SK-N-SH treated with all-trans-retinoic acid at 6 μM for 48 hours (cell line): Measurements from ENCODE around the gene NKD1.

Experiments
- ATAC-seq: fragments of 200-7000 bp; cut with Tn5 transposase; 3 replicates; pipeline ENCODE4 v1.9.1; 2020; ENCODE audit warnings: mild to moderate bottlenecking, moderate library complexity
- ARNTL ChIP-seq: fragments of 450-650 bp; formaldehyde crosslinking; IDR thresholded peaks from 2 replicates; pipeline ENCODE4 v1.5.0; 2020; ENCODE audit warnings: low read depth, mild to moderate bottlenecking, moderate library complexity, borderline replicate concordance
- BACH2 ChIP-seq: fragments of 250-450 bp; sonication (Bioruptor Pico); IDR thresholded peaks from 2 replicates; pipeline ENCODE4 v1.9.0; 2021; ENCODE audit warnings: mild to moderate bottlenecking, borderline replicate concordance
- CSDC2 ChIP-seq: fragments of 250-450 bp; sonication (Bioruptor Pico); IDR thresholded peaks from 2 replicates; pipeline ENCODE4 v1.5.0; 2020; ENCODE audit warnings: mild to moderate bottlenecking, moderate library complexity
- ESRRG ChIP-seq: fragments of 250-450 bp; sonication (Bioruptor Pico); IDR thresholded peaks from 2 replicates; pipeline ENCODE4 v1.6.1; 2021; ENCODE audit warnings: mild to moderate bottlenecking
- GLIS3 ChIP-seq: fragments of 250-450 bp; sonication (Bioruptor Pico); IDR thresholded peaks from 2 replicates; pipeline ENCODE4 v1.5.0; 2020; ENCODE audit warnings: mild to moderate bottlenecking, moderate library complexity
- ISL1 ChIP-seq: fragments of 250-450 bp; sonication (Bioruptor Pico); IDR thresholded peaks from 2 replicates; pipeline ENCODE4 v2.1.2; 2022; ENCODE audit warnings: mild to moderate bottlenecking, moderate library complexity
- OSR1 ChIP-seq: fragments of 250-450 bp; sonication (Bioruptor Pico); IDR thresholded peaks from 2 replicates; pipeline ENCODE4 v1.8.0; 2022; ENCODE audit warnings: moderate library complexity, mild to moderate bottlenecking, inconsistent platforms
- PPARA ChIP-seq: fragments of 250-450 bp; sonication (Bioruptor Pico); IDR thresholded peaks from 2 replicates; pipeline ENCODE4 v1.5.0; 2020; ENCODE audit warnings: mild to moderate bottlenecking, borderline replicate concordance
- RARB ChIP-seq: fragments of 250-450 bp; sonication (Bioruptor Pico); IDR thresholded peaks from 2 replicates; pipeline ENCODE4 v1.8.0; 2021; ENCODE audit warnings: mild to moderate bottlenecking, moderate library complexity
- TCF4 ChIP-seq: fragments of 250-450 bp; sonication (Bioruptor Pico); IDR thresholded peaks from 2 replicates; pipeline ENCODE4 v1.8.0; 2021; ENCODE audit warnings: mild to moderate bottlenecking, moderate library complexity, borderline replicate concordance
- TOX ChIP-seq: fragments of 250-450 bp; sonication (Bioruptor Pico); IDR thresholded peaks from 2 replicates; pipeline ENCODE4 v1.8.0; 2021; ENCODE audit warnings: mild to moderate bottlenecking, moderate library complexity, borderline replicate concordance
- ZC3H10 ChIP-seq: fragments of 250-450 bp; sonication (Bioruptor Pico); IDR thresholded peaks from 2 replicates; pipeline ENCODE4 v1.5.1; 2021; ENCODE audit warnings: mild to moderate bottlenecking, moderate library complexity
- ZFP3 ChIP-seq: fragments of 250-450 bp; sonication (Bioruptor Pico); IDR thresholded peaks from 2 replicates; pipeline ENCODE4 v1.5.0; 2020; ENCODE audit warnings: mild to moderate bottlenecking, moderate library complexity
- ZFP30 ChIP-seq: fragments of 450-650 bp; formaldehyde crosslinking; IDR thresholded peaks from 2 replicates; pipeline ENCODE4 v1.5.0; 2022; ENCODE audit warnings: mild to moderate bottlenecking, moderate library complexity
- ZNF565 ChIP-seq: fragments of 450-650 bp; formaldehyde crosslinking; conservative IDR thresholded peaks from 2 replicates; pipeline ENCODE4 v1.5.0; 2020; ENCODE audit warnings: low read depth, mild to moderate bottlenecking, moderate library complexity
- ZNF8 ChIP-seq: fragments of 450-650 bp; formaldehyde crosslinking; IDR thresholded peaks from 2 replicates; pipeline ENCODE4 v1.5.0; 2020; ENCODE audit warnings: mild to moderate bottlenecking, moderate library complexity
- TF ChIP-seq, protein P1 (sequence below): fragments of 250-450 bp; sonication (Bioruptor Pico); IDR thresholded peaks from 2 replicates; pipeline ENCODE4 v1.5.0; 2020; ENCODE audit warnings: mild to moderate bottlenecking, moderate library complexity
- TF ChIP-seq, protein P2 (sequence below): fragments of 250-450 bp; sonication (Bioruptor Pico); IDR thresholded peaks from 2 replicates; pipeline ENCODE4 v1.8.0; 2020; ENCODE audit warnings: mild to moderate bottlenecking, moderate library complexity, borderline replicate concordance
- TF ChIP-seq, protein P3 (sequence below): fragments of 250-450 bp; sonication (Bioruptor Pico); IDR thresholded peaks from 2 replicates; pipeline ENCODE4 v1.5.1; 2020; ENCODE audit warnings: low read depth, mild to moderate bottlenecking, moderate library complexity
- TF ChIP-seq, protein P4 (sequence below): fragments of 250-450 bp; sonication (Bioruptor Pico); IDR thresholded peaks from 2 replicates; pipeline ENCODE4 v1.5.1; 2021; ENCODE audit warnings: mild to moderate bottlenecking, moderate library complexity

NKD1 gene

DNA sequence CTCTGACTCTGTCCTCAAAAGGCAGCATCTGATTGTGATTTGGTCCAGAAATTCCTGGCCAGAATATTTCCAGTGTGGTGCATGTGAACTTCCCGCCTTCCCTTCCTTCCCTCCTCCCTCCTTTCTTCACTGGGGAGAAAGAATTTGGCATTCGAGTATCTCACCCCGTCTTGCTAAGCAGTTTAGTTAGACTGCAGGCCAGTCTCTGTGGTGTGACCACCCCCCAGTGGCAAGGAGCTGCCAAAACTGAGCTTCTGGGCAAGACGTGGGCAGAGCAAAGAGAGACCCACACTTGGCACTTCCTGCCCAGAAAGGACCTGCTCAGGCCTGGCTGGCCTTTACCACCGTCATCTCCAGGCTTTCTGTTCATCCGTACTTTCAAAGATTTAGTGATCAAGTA, 96.5 kb downstream of the NKD1 start:
- TF ChIP-seq GLIS3 (no peak), ZNF8 (no peak), ZFP3 (no peak), OSR1 (CRISPR knock-in tag) (no peak), BACH2 (no peak), ISL1 (CRISPR knock-in tag) (no peak), ARNTL (CRISPR knock-in tag) (no peak), CSDC2 (CRISPR knock-in tag) (no peak), RARB (CRISPR knock-in tag) (no peak), TOX (no peak), ESRRG (CRISPR knock-in tag) (no peak), PPARA (CRISPR knock-in tag) (no peak), TCF4 (no peak)
- TF ChIP-seq, protein P1, sequence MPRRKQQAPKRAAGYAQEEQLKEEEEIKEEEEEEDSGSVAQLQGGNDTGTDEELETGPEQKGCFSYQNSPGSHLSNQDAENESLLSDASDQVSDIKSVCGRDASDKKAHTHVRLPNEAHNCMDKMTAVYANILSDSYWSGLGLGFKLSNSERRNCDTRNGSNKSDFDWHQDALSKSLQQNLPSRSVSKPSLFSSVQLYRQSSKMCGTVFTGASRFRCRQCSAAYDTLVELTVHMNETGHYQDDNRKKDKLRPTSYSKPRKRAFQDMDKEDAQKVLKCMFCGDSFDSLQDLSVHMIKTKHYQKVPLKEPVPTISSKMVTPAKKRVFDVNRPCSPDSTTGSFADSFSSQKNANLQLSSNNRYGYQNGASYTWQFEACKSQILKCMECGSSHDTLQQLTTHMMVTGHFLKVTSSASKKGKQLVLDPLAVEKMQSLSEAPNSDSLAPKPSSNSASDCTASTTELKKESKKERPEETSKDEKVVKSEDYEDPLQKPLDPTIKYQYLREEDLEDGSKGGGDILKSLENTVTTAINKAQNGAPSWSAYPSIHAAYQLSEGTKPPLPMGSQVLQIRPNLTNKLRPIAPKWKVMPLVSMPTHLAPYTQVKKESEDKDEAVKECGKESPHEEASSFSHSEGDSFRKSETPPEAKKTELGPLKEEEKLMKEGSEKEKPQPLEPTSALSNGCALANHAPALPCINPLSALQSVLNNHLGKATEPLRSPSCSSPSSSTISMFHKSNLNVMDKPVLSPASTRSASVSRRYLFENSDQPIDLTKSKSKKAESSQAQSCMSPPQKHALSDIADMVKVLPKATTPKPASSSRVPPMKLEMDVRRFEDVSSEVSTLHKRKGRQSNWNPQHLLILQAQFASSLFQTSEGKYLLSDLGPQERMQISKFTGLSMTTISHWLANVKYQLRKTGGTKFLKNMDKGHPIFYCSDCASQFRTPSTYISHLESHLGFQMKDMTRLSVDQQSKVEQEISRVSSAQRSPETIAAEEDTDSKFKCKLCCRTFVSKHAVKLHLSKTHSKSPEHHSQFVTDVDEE (CRISPR knock-in tag), result no peak
- TF ChIP-seq, protein P2, sequence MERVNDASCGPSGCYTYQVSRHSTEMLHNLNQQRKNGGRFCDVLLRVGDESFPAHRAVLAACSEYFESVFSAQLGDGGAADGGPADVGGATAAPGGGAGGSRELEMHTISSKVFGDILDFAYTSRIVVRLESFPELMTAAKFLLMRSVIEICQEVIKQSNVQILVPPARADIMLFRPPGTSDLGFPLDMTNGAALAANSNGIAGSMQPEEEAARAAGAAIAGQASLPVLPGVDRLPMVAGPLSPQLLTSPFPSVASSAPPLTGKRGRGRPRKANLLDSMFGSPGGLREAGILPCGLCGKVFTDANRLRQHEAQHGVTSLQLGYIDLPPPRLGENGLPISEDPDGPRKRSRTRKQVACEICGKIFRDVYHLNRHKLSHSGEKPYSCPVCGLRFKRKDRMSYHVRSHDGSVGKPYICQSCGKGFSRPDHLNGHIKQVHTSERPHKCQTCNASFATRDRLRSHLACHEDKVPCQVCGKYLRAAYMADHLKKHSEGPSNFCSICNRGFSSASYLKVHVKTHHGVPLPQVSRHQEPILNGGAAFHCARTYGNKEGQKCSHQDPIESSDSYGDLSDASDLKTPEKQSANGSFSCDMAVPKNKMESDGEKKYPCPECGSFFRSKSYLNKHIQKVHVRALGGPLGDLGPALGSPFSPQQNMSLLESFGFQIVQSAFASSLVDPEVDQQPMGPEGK (CRISPR knock-in tag), result no peak
- TF ChIP-seq, protein P3, sequence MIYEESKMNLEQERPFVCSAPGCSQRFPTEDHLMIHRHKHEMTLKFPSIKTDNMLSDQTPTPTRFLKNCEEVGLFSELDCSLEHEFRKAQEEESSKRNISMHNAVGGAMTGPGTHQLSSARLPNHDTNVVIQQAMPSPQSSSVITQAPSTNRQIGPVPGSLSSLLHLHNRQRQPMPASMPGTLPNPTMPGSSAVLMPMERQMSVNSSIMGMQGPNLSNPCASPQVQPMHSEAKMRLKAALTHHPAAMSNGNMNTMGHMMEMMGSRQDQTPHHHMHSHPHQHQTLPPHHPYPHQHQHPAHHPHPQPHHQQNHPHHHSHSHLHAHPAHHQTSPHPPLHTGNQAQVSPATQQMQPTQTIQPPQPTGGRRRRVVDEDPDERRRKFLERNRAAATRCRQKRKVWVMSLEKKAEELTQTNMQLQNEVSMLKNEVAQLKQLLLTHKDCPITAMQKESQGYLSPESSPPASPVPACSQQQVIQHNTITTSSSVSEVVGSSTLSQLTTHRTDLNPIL, result no peak
- TF ChIP-seq, all 23 proteins: peak for 0
- ATAC-seq, result no peak

DNA sequence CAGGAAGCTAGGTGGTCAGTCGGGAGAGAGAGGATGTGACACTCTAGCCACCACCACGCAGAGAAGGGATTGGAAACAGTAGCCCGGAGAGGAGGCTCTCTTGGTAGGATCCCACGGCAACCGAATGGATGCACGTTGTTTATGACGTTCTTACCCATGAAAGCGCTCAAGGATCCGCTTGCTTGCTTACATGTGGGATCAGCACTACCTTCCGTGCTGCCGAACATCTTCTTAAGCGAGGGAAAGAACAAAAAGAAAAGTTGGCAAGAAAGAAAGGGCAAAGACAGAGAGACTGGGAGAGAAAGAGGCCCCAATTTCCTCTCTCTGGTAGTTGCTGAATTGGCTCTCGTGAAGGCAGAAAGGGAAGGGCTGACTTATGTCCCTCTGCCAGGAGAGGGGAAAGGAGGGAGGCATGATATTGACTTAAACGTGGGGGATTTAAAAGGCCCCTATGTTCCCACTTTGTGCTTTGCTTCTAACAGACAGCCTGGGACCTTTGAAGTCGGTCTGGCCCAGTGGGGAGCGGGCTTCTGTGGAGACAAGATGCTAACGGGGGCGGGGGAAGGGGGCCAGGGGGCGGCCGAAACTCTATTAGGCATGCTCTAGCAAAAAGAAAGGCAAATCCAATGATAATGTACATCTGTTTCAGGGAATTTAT, 97.5 kb downstream of the NKD1 start:
- ATAC-seq, result no peak
- TF ChIP-seq ESRRG (CRISPR knock-in tag) (no peak), TCF4 (no peak), ZNF565 (no peak), TOX (no peak), ZNF8 (no peak), OSR1 (CRISPR knock-in tag) (no peak), PPARA (CRISPR knock-in tag) (no peak), BACH2 (no peak), ZFP3 (no peak), ZC3H10 (CRISPR knock-in tag) (no peak), ZFP30 (CRISPR knock-in tag) (no peak), GLIS3 (no peak)
- TF ChIP-seq, protein P4, sequence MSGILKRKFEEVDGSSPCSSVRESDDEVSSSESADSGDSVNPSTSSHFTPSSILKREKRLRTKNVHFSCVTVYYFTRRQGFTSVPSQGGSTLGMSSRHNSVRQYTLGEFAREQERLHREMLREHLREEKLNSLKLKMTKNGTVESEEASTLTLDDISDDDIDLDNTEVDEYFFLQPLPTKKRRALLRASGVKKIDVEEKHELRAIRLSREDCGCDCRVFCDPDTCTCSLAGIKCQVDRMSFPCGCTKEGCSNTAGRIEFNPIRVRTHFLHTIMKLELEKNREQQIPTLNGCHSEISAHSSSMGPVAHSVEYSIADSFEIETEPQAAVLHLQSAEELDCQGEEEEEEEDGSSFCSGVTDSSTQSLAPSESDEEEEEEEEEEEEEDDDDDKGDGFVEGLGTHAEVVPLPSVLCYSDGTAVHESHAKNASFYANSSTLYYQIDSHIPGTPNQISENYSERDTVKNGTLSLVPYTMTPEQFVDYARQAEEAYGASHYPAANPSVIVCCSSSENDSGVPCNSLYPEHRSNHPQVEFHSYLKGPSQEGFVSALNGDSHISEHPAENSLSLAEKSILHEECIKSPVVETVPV (CRISPR knock-in tag), result no peak
- TF ChIP-seq, protein P3, result no peak
- TF ChIP-seq, protein P2 (CRISPR knock-in tag), result no peak

DNA sequence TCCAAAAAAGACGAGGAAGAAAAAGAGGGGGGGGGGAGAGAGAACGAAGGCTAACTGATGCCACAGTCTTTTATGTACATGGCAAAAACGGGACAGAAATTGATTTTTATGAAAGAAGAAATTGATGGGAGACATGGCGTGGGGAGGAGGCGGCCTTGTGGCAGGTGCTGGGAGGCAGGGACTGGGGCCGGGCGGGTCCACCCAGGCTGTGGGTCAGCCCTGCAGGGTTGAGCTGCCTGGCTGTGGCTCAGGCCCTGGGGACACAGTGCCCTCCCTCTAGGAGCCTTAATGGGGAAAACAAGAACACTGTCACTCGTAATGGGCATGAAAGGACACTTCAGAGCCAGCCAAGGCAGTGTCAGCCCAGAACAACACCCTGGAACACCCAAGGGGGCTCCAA, 98.1 kb downstream of the NKD1 start:
- no peak for ATAC-seq
- TF ChIP-seq CSDC2 (CRISPR knock-in tag) (no peak), ISL1 (CRISPR knock-in tag) (no peak), BACH2 (no peak), ZFP30 (CRISPR knock-in tag) (no peak), ZNF565 (no peak), ZC3H10 (CRISPR knock-in tag) (no peak), ARNTL (CRISPR knock-in tag) (no peak)
- TF ChIP-seq, protein P3, result no peak
- TF ChIP-seq, protein P1 (CRISPR knock-in tag), result no peak
